BJ (cell line): ENCODE data around the gene TMEM132E. TPM values are rescaled to one million over a fixed set of nuclear protein-coding genes. Genes with fewer than 3 reads are reported as not detected.

Source experiments
- CTCF ChIA-PET: fragments of 350-600 bp; formaldehyde crosslinking; extraction: SDS; loops from one replicate; lab custom pipeline; 2021; ENCODE audit warnings: antibody characterized with exemption, inconsistent platforms; lab: Yijun Ruan, JAX
- POLR2A ChIA-PET: fragments of 300-600 bp; sonication (Branson Sonifier 250); formaldehyde crosslinking; extraction: SDS; loops from one replicate; lab custom pipeline; 2021; ENCODE audit warnings: antibody characterized with exemption; lab: Charles Lee
- DNase-seq: peaks from one replicate; pipeline ENCODE4 v3.0.0-alpha.2; 2011; ENCODE audit warnings: low read depth
- H3K27me3 ChIP-seq: 2 replicates; pipeline ENCODE4 v1.6.0; 2011; ENCODE audit warnings: low read length; ENCODE audit not compliant: control insufficient read depth, insufficient read depth
- H3K36me3 ChIP-seq: 2 replicates; pipeline ENCODE4 v1.5.1; 2011; ENCODE audit warnings: low read length; ENCODE audit not compliant: control insufficient read depth, insufficient read depth
- H3K4me3 ChIP-seq: 2 replicates; pipeline ENCODE4 v1.5.1; 2011; ENCODE audit warnings: low read depth, mild to moderate bottlenecking, control low read depth, low read length
- CTCF ChIP-seq: IDR thresholded peaks from 2 replicates; pipeline ENCODE4 v1.5.1; 2011; ENCODE audit warnings: low read depth, mild to moderate bottlenecking, control low read depth, inconsistent platforms, low read length, moderate library complexity; ENCODE audit not compliant: insufficient read depth
- polyA plus RNA-seq: library from polyadenylated mRNA; depleted of rRNA; stranded (reverse); fragments of >200 nt; gene quantifications from 2 replicates; pipeline ENCODE4 v1.2.3, GENCODE V29; 2011; rRNA removed

Gene TMEM132E
- polyA plus RNA-seq, 1 experiment = not detected

DNA sequence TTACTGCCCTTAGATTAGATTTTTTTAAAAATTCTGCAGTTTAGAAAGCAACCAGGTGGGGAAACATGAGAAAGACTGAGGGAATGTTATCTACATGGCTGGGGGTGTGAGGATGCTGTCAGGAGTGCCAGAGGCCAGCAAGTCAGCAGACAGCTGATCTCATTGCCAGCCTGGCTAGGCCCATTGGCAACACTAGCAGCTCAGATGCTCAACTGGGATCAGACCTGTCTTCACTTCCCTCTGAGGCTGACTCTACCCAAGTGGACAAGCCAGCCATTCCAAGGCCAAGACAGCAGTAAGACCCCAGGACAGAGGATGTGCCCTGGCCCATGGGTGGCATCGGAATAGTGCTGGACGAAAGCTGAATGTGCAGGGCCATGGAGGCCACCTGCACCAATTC, 96.2 kb downstream of the TMEM132E start:
- ChIA-PET POLR2A (no interaction called here), CTCF (interaction anchor here (1.1 kb wide), 1 partner anchor 132 kb away, joined by 4 read pairs; no protein-coding TSS in a partner anchor)
- no peak overlapping the region for H3K4me3 ChIP-seq
- no peak for TF ChIP-seq CTCF
- no peak for DNase-seq
- H3K27me3 ChIP-seq = no peaks in the 10 kb centered on the region
- H3K36me3 ChIP-seq = no peaks in the 10 kb centered on the region

- CTCF ChIA-PET = no interaction called here
- no peak for DNase-seq
- TF ChIP-seq CTCF = no peak
- H3K36me3 ChIP-seq = no peaks in the 10 kb centered on the region
- no peak overlapping the region for H3K4me3 ChIP-seq
- H3K27me3 ChIP-seq = no peaks in the 10 kb centered on the region
- POLR2A ChIA-PET = no interaction called here
Observed at GRCh38 chr17:34680151-34680550, 100.8 kb downstream of the TMEM132E start.

- CTCF ChIA-PET = no interaction called here
- no peak overlapping the region for H3K4me3 ChIP-seq
- no peaks in the 10 kb centered on the region for H3K27me3 ChIP-seq
- POLR2A ChIA-PET = no interaction called here
- no peaks in the 10 kb centered on the region for H3K36me3 ChIP-seq
- DNase-seq = no peak
- no peak for TF ChIP-seq CTCF
Observed at GRCh38 chr17:34682305-34682704, 102.9 kb downstream of the TMEM132E start.

DNA sequence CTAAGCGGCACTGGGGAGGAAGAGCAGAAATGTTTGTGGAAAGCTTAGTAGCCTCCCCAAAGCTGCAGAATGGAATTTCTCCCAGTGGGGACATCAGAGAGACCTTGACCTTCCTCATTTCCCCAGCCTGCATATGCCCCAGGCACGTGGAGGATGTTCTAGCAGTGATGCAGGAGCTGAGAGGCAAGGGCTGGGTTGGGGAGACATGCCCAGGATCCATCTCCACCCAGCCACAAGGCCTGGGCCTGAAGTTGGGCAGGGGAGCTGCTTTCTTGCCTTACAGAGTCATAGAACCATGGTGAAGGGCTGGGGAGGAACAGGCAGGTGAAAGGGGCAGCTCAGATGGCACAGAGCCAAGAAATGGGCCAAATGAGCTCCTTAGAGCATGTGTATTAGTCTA, 104.0 kb downstream of the TMEM132E start:
- ChIA-PET POLR2A (no interaction called here), CTCF (no interaction called here)
- no peak for TF ChIP-seq CTCF
- Histone ChIP-seq H3K27me3 (no peaks in the 10 kb centered on the region), H3K4me3 (no peak overlapping the region), H3K36me3 (no peaks in the 10 kb centered on the region)
- DNase-seq = no peak

Other genes with a start within 250 kb of the TMEM132E start
- 0.22 and 0.40 TPM in 2 replicates for gene CCL13, start 223.1 kb upstream of the TMEM132E start, polyA plus RNA-seq
- gene CCL1, start 216.3 kb upstream of the TMEM132E start, polyA plus RNA-seq = not detected in 2 replicates